Measurements from ENCODE around the gene GFI1. TPM values are rescaled to one million over a fixed set of nuclear protein-coding genes. Genes with fewer than 3 reads are reported as not detected.

GFI1 gene
- total RNA-seq, 4 donors from 2014 or later = 0.26 to 2.4 (median 0.95) TPM; not detected in 1

DNA sequence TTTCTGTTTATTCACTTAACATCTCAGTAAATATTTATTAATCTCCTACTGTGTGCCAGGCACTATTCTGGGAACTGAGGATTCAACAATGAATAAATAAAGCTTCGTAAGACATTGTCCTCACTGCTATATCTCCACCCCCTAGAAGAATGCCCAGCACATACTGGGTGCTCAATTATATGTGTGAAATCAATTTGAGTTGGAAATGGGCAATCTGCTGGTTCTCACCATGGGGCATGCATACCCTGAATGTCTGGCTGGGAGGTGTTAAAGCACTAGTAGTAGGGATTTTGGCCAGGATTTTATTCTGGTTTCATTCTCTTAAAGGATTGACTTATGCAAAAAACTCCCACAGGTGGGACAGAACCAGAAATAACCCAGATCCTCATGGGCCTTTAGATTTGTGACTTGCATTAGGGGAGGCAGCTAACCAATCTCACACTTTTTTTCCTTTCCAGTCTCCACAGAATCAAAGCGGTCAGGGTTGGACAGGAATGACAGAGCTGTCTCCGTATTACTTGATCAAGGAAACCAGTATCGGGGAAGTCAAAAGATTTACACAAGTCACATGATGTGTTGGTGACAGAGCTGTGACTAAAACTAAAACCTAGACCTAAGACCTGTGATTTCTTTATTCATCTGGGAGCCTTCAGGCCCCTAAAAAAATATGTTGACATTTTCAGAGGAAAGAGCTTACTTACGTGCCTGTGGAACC lies 12.8 kb downstream of the GFI1 start:
- no peak for TF ChIP-seq POLR2A (IDR thresholded peaks at IDR 0.05)
- TF ChIP-seq, protein P1, sequence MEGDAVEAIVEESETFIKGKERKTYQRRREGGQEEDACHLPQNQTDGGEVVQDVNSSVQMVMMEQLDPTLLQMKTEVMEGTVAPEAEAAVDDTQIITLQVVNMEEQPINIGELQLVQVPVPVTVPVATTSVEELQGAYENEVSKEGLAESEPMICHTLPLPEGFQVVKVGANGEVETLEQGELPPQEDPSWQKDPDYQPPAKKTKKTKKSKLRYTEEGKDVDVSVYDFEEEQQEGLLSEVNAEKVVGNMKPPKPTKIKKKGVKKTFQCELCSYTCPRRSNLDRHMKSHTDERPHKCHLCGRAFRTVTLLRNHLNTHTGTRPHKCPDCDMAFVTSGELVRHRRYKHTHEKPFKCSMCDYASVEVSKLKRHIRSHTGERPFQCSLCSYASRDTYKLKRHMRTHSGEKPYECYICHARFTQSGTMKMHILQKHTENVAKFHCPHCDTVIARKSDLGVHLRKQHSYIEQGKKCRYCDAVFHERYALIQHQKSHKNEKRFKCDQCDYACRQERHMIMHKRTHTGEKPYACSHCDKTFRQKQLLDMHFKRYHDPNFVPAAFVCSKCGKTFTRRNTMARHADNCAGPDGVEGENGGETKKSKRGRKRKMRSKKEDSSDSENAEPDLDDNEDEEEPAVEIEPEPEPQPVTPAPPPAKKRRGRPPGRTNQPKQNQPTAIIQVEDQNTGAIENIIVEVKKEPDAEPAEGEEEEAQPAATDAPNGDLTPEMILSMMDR (IDR thresholded peaks at IDR 0.05) = no peak
- Histone ChIP-seq H3K27ac (no peak overlapping the region), H3K27me3 (no peaks in the 10 kb centered on the region), H3K9me3 (no peaks in the 10 kb centered on the region), H3K4me3 (no peak overlapping the region), H3K36me3 (no peaks in the 10 kb centered on the region), H3K4me1 (no peaks in the 10 kb centered on the region)
- intact Hi-C loops (cut with DNase I; ENCODE audit: low total_unique reads) = no loop called here
- DNase-seq = no peak

DNA sequence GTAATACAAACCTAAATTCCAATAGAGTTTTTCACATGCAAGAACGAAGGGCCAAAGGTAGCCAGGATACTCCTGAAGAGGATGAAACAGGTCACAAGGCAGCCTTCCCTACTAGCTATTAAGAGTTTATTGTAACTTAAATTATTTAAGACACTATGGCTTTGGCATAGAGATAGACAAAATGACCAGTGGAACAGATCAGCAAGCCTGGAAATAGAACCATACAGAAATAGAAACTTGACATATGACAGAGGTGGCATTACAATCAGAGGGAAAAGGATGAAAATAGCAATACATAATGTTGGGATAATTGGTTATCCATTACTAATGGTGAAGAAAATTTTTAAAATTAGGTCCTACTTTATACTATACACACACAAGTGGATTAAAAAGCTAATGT lies 16.5 kb downstream of the GFI1 start:
- no peak for DNase-seq
- H3K4me1 ChIP-seq = no peaks in the 10 kb centered on the region
- no peak overlapping the region for H3K4me3 ChIP-seq
- H3K36me3 ChIP-seq = no peaks in the 10 kb centered on the region
- TF ChIP-seq, protein P1 (IDR thresholded peaks at IDR 0.05) = no peak
- no peak for TF ChIP-seq POLR2A (IDR thresholded peaks at IDR 0.05)
- H3K9me3 ChIP-seq = no peaks in the 10 kb centered on the region
- intact Hi-C loops (cut with DNase I; ENCODE audit: low total_unique reads) = no loop called here
- H3K27ac ChIP-seq = no peak overlapping the region
- H3K27me3 ChIP-seq = no peaks in the 10 kb centered on the region

DNA sequence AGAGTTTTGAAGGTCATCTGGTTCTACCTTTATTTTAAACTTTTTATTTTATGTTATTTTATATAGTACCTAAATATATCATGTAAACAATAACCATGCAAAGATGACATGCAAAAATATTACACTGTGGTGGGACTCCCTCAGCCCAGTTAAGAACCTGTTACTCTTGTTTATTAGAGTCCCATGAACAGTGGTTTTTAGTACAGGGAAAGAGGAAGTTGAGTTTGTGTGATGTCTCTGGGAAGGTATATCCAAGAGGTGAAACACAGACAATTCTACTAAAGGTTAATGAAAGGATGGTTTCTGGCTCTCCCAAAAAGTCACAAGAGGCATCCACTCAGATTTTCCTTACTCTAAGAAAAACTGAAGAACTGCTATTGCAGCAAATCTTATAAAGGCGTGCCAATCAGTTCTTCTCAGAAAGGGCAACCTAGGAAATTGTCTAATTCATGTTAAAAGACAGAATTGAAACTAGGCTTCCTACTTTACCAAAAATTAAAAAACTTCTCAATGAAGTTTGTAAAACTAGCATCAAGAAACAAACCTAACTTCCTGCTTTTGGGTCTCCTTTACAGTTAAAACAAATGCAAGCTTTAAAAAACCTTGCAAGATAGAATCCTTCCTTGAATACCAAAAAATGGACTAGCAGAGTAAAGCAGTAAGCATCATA lies 19.9 kb downstream of the GFI1 start:
- intact Hi-C loops (cut with DNase I; ENCODE audit: low total_unique reads) = no loop called here
- TF ChIP-seq POLR2A (IDR thresholded peaks at IDR 0.05) = no peak
- TF ChIP-seq, protein P1 (IDR thresholded peaks at IDR 0.05) = no peak
- H3K36me3 ChIP-seq = no peaks in the 10 kb centered on the region
- no peak overlapping the region for H3K27ac ChIP-seq
- H3K27me3 ChIP-seq = no peaks in the 10 kb centered on the region
- H3K4me1 ChIP-seq = no peaks in the 10 kb centered on the region
- H3K9me3 ChIP-seq = no peaks in the 10 kb centered on the region
- H3K4me3 ChIP-seq = no peak overlapping the region
- DNase-seq = no peak

DNA sequence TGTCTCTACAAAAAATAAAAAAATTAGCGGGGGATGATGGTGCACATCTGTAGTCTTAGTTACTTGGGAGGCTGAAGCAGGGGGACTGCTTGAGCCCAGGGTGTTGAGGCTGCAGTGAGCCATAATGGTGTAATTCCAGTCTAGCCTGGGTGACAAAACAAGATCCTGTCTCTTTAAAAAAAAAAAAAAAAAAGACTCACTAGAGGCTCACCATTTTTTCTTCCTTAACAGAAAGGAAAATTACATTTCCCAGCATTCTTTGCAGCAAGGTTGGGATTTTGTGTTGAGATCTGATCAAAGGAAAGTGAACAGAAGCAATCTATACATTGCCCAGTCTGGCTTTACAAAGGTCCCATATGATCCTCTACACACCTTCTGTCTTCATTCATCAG lies 21.5 kb downstream of the GFI1 start:
- Histone ChIP-seq H3K9me3 (no peaks in the 10 kb centered on the region), H3K27me3 (no peaks in the 10 kb centered on the region), H3K4me1 (no peaks in the 10 kb centered on the region), H3K4me3 (no peak overlapping the region), H3K36me3 (no peaks in the 10 kb centered on the region), H3K27ac (no peak overlapping the region)
- intact Hi-C loops (cut with DNase I; ENCODE audit: low total_unique reads) = no loop called here
- no peak for DNase-seq
- TF ChIP-seq, protein P1 (IDR thresholded peaks at IDR 0.05) = no peak
- TF ChIP-seq POLR2A (IDR thresholded peaks at IDR 0.05) = no peak

DNA sequence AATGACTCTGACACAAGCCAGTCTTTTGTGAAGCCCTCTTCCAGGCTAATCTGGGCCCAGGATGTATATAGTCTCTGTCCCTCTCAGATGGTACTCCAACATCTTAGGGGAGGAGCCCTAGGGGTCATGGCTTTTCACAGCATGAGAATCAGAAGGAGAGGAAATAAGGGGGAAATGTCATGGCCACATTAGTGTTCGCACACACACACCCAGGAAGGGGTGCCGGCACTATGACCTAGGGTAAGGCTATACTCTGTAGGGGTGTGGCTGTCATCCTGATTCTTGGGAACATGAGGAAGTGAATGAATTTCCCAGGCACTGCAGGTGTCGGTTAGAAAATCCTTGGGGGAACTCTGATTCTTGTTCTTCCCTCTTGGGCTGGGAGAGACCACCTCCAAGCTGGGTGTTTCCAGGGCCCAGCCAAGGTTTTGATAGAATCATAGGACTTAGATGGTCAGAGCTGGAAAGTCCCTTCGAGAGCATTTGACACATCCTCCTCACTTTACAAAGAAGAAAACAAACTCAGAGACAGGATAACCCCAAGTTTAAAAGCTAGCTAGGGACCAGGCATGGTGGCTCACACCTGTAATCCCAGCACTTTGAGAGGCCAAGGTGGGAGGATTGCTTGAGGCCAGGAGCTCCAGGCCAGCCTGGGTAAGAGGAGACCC lies 22.0 kb downstream of the GFI1 start:
- no peaks in the 10 kb centered on the region for H3K9me3 ChIP-seq
- DNase-seq = no peak

More for the DNA sequence above, 22.0 kb downstream of the GFI1 start:
- Histone ChIP-seq H3K4me3 (no peak overlapping the region), H3K27ac (no peak overlapping the region), H3K27me3 (no peaks in the 10 kb centered on the region), H3K4me1 (no peaks in the 10 kb centered on the region), H3K36me3 (no peaks in the 10 kb centered on the region)
- TF ChIP-seq, protein P1 (IDR thresholded peaks at IDR 0.05) = no peak
- TF ChIP-seq POLR2A (IDR thresholded peaks at IDR 0.05) = no peak
- intact Hi-C loops (cut with DNase I; ENCODE audit: low total_unique reads) = no loop called here

All from uterus (tissue), 4 donors.